ENCODE results near the gene MGRN1. TPM values are rescaled to one million over a fixed set of nuclear protein-coding genes. Genes with fewer than 3 reads are reported as not detected.

The MGRN1 gene
- total and polyA plus RNA-seq, 2 donors (not counting 1 experiment from before 2014, with no cell fraction given) = 22.7 to 89.2 TPM

DNA sequence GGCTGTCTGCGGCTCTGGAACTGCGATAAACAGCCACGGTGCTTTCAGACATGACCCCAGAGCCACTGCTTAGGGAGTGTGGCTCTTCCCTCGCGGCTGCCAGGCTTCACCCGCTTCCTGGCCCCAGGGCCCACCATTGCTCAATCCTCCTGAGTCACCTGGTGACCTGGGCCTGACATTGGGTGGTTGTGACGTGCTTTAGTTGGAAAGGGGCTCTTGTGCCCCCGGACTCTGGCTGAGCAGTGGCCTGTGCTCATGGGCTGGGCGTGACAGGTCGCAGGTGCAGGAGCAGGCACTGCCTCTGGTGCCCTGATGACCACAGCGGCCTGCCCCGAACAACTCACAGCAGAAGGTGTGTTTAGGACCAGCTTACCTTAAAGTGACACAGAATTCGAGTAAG, 60.1 kb downstream of the MGRN1 start:
- intact Hi-C loops (cut with micrococcal nuclease) = no loop called here
- POLR2A ChIA-PET = interaction anchor here (0.6 kb wide), 1 partner anchor 50 kb away, joined by 3 read pairs; no protein-coding TSS in a partner anchor
- 98% methylated on average over 12 of the region's 13 CpGs for WGBS (ENCODE audit: insufficient coverage)
- H3K4me2 ChIP-seq (replicated peaks; ENCODE audit: low read depth, low read length, poor library complexity, severe bottlenecking) = no peak overlapping the region
- H4K20me1 ChIP-seq (ENCODE audit: control insufficient read depth, insufficient read depth, low read length, poor library complexity, severe bottlenecking) = no peaks in the 10 kb centered on the region
- CTCF ChIA-PET = no interaction called here
- H3K27ac ChIP-seq (ENCODE audit: low read length in 2 of 2) = no peak overlapping the region
- H3K9me3 ChIP-seq (ENCODE audit: control extremely low read depth in 1 of 3, control insufficient read depth in 2 of 3, insufficient read depth in 1 of 3, low read length in 2 of 3) = no peaks in the 10 kb centered on the region
- peaks cover 0 to 34% of the 10 kb centered on the region in 2 experiments for H3K36me3 ChIP-seq (replicated peaks in 1 of 2; ENCODE audit: control extremely low read depth in 1 of 2, control insufficient read depth in 1 of 2, extremely low read depth in 1 of 2, insufficient read depth in 2 of 2, low read length in 1 of 2)
- H3K9ac ChIP-seq (ENCODE audit: low read length) = no peak overlapping the region
- no peak overlapping the region for H3K4me3 ChIP-seq (ENCODE audit: control extremely low read depth in 1 of 5, extremely low read depth in 1 of 5, insufficient read depth in 1 of 5, low read depth in 2 of 5, low read length in 4 of 5)
- H3K27me3 ChIP-seq (replicated peaks in 1 of 4; ENCODE audit: control extremely low read depth in 1 of 4, control insufficient read depth in 3 of 4, insufficient read depth in 4 of 4, low read length in 3 of 4) = no peaks in the 10 kb centered on the region
- no peak for DNase-seq
- H2AFZ ChIP-seq (ENCODE audit: insufficient read depth, low read depth, low read length, poor library complexity, severe bottlenecking) = no peak overlapping the region
- H3K27me3 Mint-ChIP-seq = no peaks in the 10 kb centered on the region
- TF ChIP-seq EZH2 (IDR thresholded peaks at IDR 0.05; ENCODE audit: borderline replicate concordance, insufficient read depth, low read depth, low read length, poor library complexity, severe bottlenecking) = no peak
- TF ChIP-seq, protein P1, sequence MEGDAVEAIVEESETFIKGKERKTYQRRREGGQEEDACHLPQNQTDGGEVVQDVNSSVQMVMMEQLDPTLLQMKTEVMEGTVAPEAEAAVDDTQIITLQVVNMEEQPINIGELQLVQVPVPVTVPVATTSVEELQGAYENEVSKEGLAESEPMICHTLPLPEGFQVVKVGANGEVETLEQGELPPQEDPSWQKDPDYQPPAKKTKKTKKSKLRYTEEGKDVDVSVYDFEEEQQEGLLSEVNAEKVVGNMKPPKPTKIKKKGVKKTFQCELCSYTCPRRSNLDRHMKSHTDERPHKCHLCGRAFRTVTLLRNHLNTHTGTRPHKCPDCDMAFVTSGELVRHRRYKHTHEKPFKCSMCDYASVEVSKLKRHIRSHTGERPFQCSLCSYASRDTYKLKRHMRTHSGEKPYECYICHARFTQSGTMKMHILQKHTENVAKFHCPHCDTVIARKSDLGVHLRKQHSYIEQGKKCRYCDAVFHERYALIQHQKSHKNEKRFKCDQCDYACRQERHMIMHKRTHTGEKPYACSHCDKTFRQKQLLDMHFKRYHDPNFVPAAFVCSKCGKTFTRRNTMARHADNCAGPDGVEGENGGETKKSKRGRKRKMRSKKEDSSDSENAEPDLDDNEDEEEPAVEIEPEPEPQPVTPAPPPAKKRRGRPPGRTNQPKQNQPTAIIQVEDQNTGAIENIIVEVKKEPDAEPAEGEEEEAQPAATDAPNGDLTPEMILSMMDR (IDR thresholded peaks at IDR 0.05) = no peak
- ATAC-seq (ENCODE audit: low read depth) = no peak
- H3K4me3 Mint-ChIP-seq = no peak overlapping the region
- no peaks in the 10 kb centered on the region for H3K4me1 ChIP-seq (ENCODE audit: control insufficient read depth in 2 of 2, insufficient read depth in 2 of 2, low read length in 2 of 2)
- H3K9me3 Mint-ChIP-seq (ENCODE audit: insufficient read depth) = no peaks in the 10 kb centered on the region
- no peaks in the 10 kb centered on the region for H3K4me1 Mint-ChIP-seq
- no peaks in the 10 kb centered on the region for H3K79me2 ChIP-seq (ENCODE audit: control insufficient read depth, insufficient read depth, low read length)
- no peak overlapping the region for H3K27ac Mint-ChIP-seq

DNA sequence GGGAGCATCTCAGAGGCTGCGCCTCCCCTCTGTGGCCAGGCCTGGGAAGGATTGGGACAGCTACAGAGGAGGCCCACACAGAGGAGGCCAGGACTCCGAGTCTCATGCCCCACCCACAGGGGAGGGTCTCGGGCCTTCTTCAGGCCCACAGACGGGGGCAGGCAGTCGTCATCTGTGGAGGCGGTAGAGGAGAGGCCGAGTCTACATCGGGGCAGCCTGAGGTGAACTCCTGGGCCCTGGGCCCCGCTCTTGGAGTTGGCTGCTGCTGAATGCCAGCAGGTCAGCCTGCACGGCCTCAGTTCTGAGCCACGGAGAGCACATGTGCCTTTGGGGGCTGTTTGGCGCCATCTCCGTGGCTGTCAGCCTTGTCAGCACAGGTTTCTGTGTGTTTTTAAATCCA, 60.7 kb downstream of the MGRN1 start:
- Histone ChIP-seq H3K27me3 (replicated peaks in 1 of 4; ENCODE audit: control extremely low read depth in 1 of 4, control insufficient read depth in 3 of 4, insufficient read depth in 4 of 4, low read length in 3 of 4) (no peaks in the 10 kb centered on the region), H3K27ac (ENCODE audit: low read length in 2 of 2) (no peak overlapping the region), H3K9ac (ENCODE audit: low read length) (no peak overlapping the region), H3K4me2 (replicated peaks; ENCODE audit: low read depth, low read length, poor library complexity, severe bottlenecking) (no peak overlapping the region), H4K20me1 (ENCODE audit: control insufficient read depth, insufficient read depth, low read length, poor library complexity, severe bottlenecking) (no peaks in the 10 kb centered on the region), H3K9me3 (ENCODE audit: control extremely low read depth in 1 of 3, control insufficient read depth in 2 of 3, insufficient read depth in 1 of 3, low read length in 2 of 3) (no peaks in the 10 kb centered on the region), H3K79me2 (ENCODE audit: control insufficient read depth, insufficient read depth, low read length) (no peaks in the 10 kb centered on the region), H2AFZ (ENCODE audit: insufficient read depth, low read depth, low read length, poor library complexity, severe bottlenecking) (no peak overlapping the region), H3K36me3 (replicated peaks in 1 of 2; ENCODE audit: control extremely low read depth in 1 of 2, control insufficient read depth in 1 of 2, extremely low read depth in 1 of 2, insufficient read depth in 2 of 2, low read length in 1 of 2) (peaks cover 0 to 34% of the 10 kb centered on the region in 2 experiments), H3K4me3 (ENCODE audit: control extremely low read depth in 1 of 5, extremely low read depth in 1 of 5, insufficient read depth in 1 of 5, low read depth in 2 of 5, low read length in 4 of 5) (no peak overlapping the region), H3K4me1 (ENCODE audit: control insufficient read depth in 2 of 2, insufficient read depth in 2 of 2, low read length in 2 of 2) (no peaks in the 10 kb centered on the region)
- Mint-ChIP-seq H3K27ac (no peak overlapping the region), H3K9me3 (ENCODE audit: insufficient read depth) (no peaks in the 10 kb centered on the region), H3K27me3 (no peaks in the 10 kb centered on the region), H3K4me3 (no peak overlapping the region), H3K4me1 (no peaks in the 10 kb centered on the region)
- POLR2A ChIA-PET = interaction anchor here (0.6 kb wide), 1 partner anchor 49 kb away, joined by 3 read pairs; no protein-coding TSS in a partner anchor
- CTCF ChIA-PET = no interaction called here
- DNase-seq (no peak), ATAC-seq (ENCODE audit: low read depth) (no peak)
- WGBS (ENCODE audit: insufficient coverage) = 97% methylated on average over 11 of the region's 13 CpGs
- intact Hi-C loops (cut with micrococcal nuclease) = no loop called here
- TF ChIP-seq EZH2 (IDR thresholded peaks at IDR 0.05; ENCODE audit: borderline replicate concordance, insufficient read depth, low read depth, low read length, poor library complexity, severe bottlenecking) = no peak
- TF ChIP-seq, protein P1 (IDR thresholded peaks at IDR 0.05) = no peak

Measured in B cell (primary cell).